ENCODE results near the gene CAPZA1. TPM values are rescaled to one million over a fixed set of nuclear protein-coding genes. Genes with fewer than 3 reads are reported as not detected.

The CAPZA1 gene
- total and polyA plus RNA-seq, 10 of the 15 experiments (the other 5 are each of a cell fraction or from before 2014, with no cell fraction given), result 187 to 886 (median 278) TPM

GRCh38 chr1:112710586-112710985, 91.0 kb downstream of the CAPZA1 start:
- POLR2A ChIA-PET, result no interaction called here
- Histone ChIP-seq H3K79me2 (ENCODE audit: control insufficient read depth, insufficient read depth, low read length) (peaks cover 11% of the 10 kb centered on the region), H2AFZ (ENCODE audit: control insufficient read depth, low read depth, low read length) (no peak overlapping the region), H3K9ac (ENCODE audit: control insufficient read depth, insufficient read depth, low read length) (no peak overlapping the region), H3K4me3 (no peak overlapping the region), H3K27ac (ENCODE audit: control insufficient read depth, insufficient read depth) (no peak overlapping the region), H3K9me3 (replicated peaks; ENCODE audit: control insufficient read depth, insufficient read depth, low read length) (no peaks in the 10 kb centered on the region), H3K4me2 (ENCODE audit: control insufficient read depth, insufficient read depth) (no peak overlapping the region), H3K4me1 (ENCODE audit: control insufficient read depth, insufficient read depth, low read length) (peaks cover 21% of the 10 kb centered on the region), H4K20me1 (ENCODE audit: control insufficient read depth, insufficient read depth) (0 out of 2 replicates have a peak, but pooled peaks cover 3% of the 10 kb centered on the region), H3K36me3 (ENCODE audit: control insufficient read depth in 2 of 2, insufficient read depth in 2 of 2, low read length in 1 of 2) (no peaks in the 10 kb centered on the region), H3K27me3 (replicated peaks in 1 of 2; ENCODE audit: control insufficient read depth in 2 of 2, insufficient read depth in 2 of 2, low read length in 1 of 2) (no peaks in the 10 kb centered on the region)
- CTCF ChIA-PET, result interaction anchor here (0.6 to 5.9 kb wide), 8 partner anchors 8 to 318 kb away, joined by 3 to 122 read pairs (median 6); a partner anchor contains a TSS
- ATAC-seq, result no peak
- DNase-seq (ENCODE audit: low read depth, low spot score), result no peak
- in situ Hi-C loops (cut with MboI), result no loop called here
- RAD21 ChIA-PET (ENCODE audit: unreplicated experiment), result interaction anchor here (0.6 to 5.6 kb wide), 4 partner anchors 11 to 319 kb away, joined by 3 to 53 read pairs (median 4); no protein-coding TSS in a partner anchor
- TF ChIP-seq ZBTB33 (IDR thresholded peaks at IDR 0.05), result no peak
- TF ChIP-seq SP1 (IDR thresholded peaks at IDR 0.05; ENCODE audit: low read depth, low read length), result no peak
- no peak for TF ChIP-seq ZNF384 (IDR thresholded peaks at IDR 0.05; ENCODE audit: borderline replicate concordance, low read depth, low read length)
- TF ChIP-seq ESRRA (IDR thresholded peaks at IDR 0.05; ENCODE audit: low read length), result no peak
- TF ChIP-seq SREBF2 (IDR thresholded peaks at IDR 0.05; ENCODE audit: low read length), result no peak
- no peak for TF ChIP-seq BHLHE40 (IDR thresholded peaks at IDR 0.05; ENCODE audit: borderline replicate concordance in 1 of 2, low read depth in 2 of 2, low read length in 1 of 2)
- no peak for TF ChIP-seq STAT1 (conservative IDR thresholded peaks at IDR 0.05)
- TF ChIP-seq CREB1 (IDR thresholded peaks at IDR 0.05; ENCODE audit: low read depth), result no peak
- TF ChIP-seq YBX1 (IDR thresholded peaks at IDR 0.05), result no peak
- no peak for TF ChIP-seq CTCF (IDR thresholded peaks at IDR 0.05 in 2 of 3, conservative IDR thresholded peaks at IDR 0.05 in 1 of 3; ENCODE audit: control insufficient read depth in 2 of 3, extremely low read depth in 1 of 3, insufficient read depth in 1 of 3, low read depth in 3 of 3, low read length in 3 of 3)
- no peak for TF ChIP-seq MYC (IDR thresholded peaks at IDR 0.05; ENCODE audit: insufficient read depth, insufficient read length, insufficient replicate concordance, low read length, severe bottlenecking)
- no peak for TF ChIP-seq GATAD2B (conservative IDR thresholded peaks at IDR 0.05; ENCODE audit: low read depth)
- TF ChIP-seq JUNB (IDR thresholded peaks at IDR 0.05), result no peak
- SMC1A ChIA-PET (ENCODE audit: uncharacterized antibody, unreplicated experiment), result interaction anchor here (1.3 to 5.1 kb wide), 4 partner anchors 89 to 319 kb away, joined by 3 to 47 read pairs (median 24); no protein-coding TSS in a partner anchor
- WGBS (ENCODE audit: insufficient coverage, insufficient replicate concordance, low lambda C conversion rate, missing lambda C conversion rate), result 61% methylated on average over 3 of the region's 3 CpGs
- FAIRE-seq, result no peak
- intact Hi-C loops (cut with micrococcal nuclease; ENCODE audit: unreplicated experiment), result loop anchor here (10.0 kb wide), 1 partner anchor 684 kb away; the partner anchor contains the start of gene MAGI3
- BruUV-seq (replicated peaks), result no TSS peak
